ENCODE data around the gene SLC25A21. TPM values are rescaled to one million over a fixed set of nuclear protein-coding genes. Genes with fewer than 3 reads are reported as not detected.

The SLC25A21 gene
- total RNA-seq, 5 donors from 2014 or later (not counting 1 experiment from before 2014, with no cell fraction given): not detected

GRCh38 chr14:36751920-36752319, 420.5 kb downstream of the SLC25A21 start:
- ChIA-PET POLR2A (no interaction called here), CTCF (no interaction called here)
- no peak overlapping the region for H3K27ac ChIP-seq (ENCODE audit: low read length)
- H3K4me3 ChIP-seq (ENCODE audit: control insufficient read depth in 1 of 2, extremely low read depth in 1 of 2, low read length in 1 of 2): no peak overlapping the region
- ATAC-seq (replicated peaks in 1 of 4) (no peak), DNase-seq (no peak)
- H3K36me3 ChIP-seq (ENCODE audit: control insufficient read depth in 2 of 2, extremely low read depth in 1 of 2, insufficient read depth in 1 of 2, low read length in 1 of 2): no peaks in the 10 kb centered on the region
- Mint-ChIP-seq H3K27me3 (peaks cover 0 to 3% of the 10 kb centered on the region in 2 donors), H3K4me3 (no peak overlapping the region), H3K4me1 (no peaks in the 10 kb centered on the region), H3K36me3 (no peaks in the 10 kb centered on the region), H3K9me3 (peaks cover 8 to 32% (median 15%) of the 10 kb centered on the region in 3 donors), H3K27ac (no peak overlapping the region)
- H3K4me1 ChIP-seq (ENCODE audit: control insufficient read depth in 1 of 2, extremely low read depth in 1 of 2, insufficient read depth in 2 of 2, low read length in 2 of 2): no peaks in the 10 kb centered on the region
- H3K9me3 ChIP-seq: no peaks in the 10 kb centered on the region
- H3K27me3 ChIP-seq (replicated peaks in 1 of 2; ENCODE audit: control insufficient read depth in 2 of 2, extremely low read depth in 1 of 2, insufficient read depth in 2 of 2, low read length in 1 of 2): no peaks in the 10 kb centered on the region
- WGBS (ENCODE audit: insufficient coverage): no CpG with 5 or more reads among the region's 3 CpGs

DNA sequence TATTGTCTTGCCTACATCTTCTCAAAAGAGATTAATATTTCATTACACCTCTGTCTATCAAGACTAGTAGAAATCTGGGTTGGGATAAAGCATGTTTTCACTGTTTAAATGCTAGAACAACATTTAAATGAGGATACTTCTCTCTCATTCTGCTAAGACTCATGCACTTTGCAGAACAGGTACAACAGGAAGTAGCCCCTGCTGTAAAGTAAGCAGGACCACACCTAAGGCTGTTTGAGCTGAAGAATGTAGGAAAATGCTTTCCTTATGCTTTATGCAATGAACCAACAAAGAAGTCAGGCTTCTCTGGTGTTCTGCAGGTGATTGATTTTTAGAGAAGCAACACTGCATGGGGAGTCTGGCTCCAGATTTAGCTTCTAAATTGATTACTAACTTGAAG, 421.3 kb downstream of the SLC25A21 start:
- H3K4me1 Mint-ChIP-seq: no peaks in the 10 kb centered on the region
- no peak for ATAC-seq (replicated peaks in 1 of 4)
- H3K9me3 Mint-ChIP-seq: peaks cover 9 to 32% (median 15%) of the 10 kb centered on the region in 3 donors
- CTCF ChIA-PET: interaction anchor here in 1 of 2 donors (0.6 kb wide), 1 partner anchor 367 kb away, joined by 3 read pairs; no protein-coding TSS in a partner anchor
- H3K27ac Mint-ChIP-seq: no peak overlapping the region
- no peaks in the 10 kb centered on the region for H3K36me3 Mint-ChIP-seq
- H3K27me3 Mint-ChIP-seq: peaks cover 0 to 3% of the 10 kb centered on the region in 2 donors
- no peak overlapping the region for H3K27ac ChIP-seq (ENCODE audit: low read length)
- no peaks in the 10 kb centered on the region for H3K36me3 ChIP-seq (ENCODE audit: control insufficient read depth in 2 of 2, extremely low read depth in 1 of 2, insufficient read depth in 1 of 2, low read length in 1 of 2)
- H3K4me1 ChIP-seq (ENCODE audit: control insufficient read depth in 1 of 2, extremely low read depth in 1 of 2, insufficient read depth in 2 of 2, low read length in 2 of 2): no peaks in the 10 kb centered on the region
- no peak overlapping the region for H3K4me3 ChIP-seq (ENCODE audit: control insufficient read depth in 1 of 2, extremely low read depth in 1 of 2, low read length in 1 of 2)
- H3K27me3 ChIP-seq (replicated peaks in 1 of 2; ENCODE audit: control insufficient read depth in 2 of 2, extremely low read depth in 1 of 2, insufficient read depth in 2 of 2, low read length in 1 of 2): no peaks in the 10 kb centered on the region
- no peaks in the 10 kb centered on the region for H3K9me3 ChIP-seq
- no peak for DNase-seq
- POLR2A ChIA-PET: no interaction called here
- H3K4me3 Mint-ChIP-seq: no peak overlapping the region

DNA sequence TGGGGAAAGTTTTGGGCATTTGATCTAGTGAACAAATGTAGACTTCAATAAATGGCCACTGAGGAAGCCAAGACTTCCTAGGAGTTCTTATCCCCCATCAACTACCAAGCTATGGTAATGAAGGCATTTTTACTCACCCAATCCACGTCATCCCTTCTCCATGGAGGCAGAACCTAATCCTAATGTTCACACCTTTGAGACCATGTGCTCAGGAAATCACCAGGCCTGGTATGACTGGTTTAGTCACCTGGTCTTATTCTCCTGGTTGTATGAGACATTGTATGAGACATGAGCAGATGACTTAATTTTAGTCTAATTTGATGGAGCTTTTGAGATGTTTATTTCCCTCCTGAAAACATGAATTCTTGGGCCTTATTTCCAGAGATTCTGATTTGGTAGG, 422.2 kb downstream of the SLC25A21 start:
- no peak overlapping the region for H3K4me3 Mint-ChIP-seq
- H3K4me1 Mint-ChIP-seq: no peaks in the 10 kb centered on the region
- Histone ChIP-seq H3K27me3 (replicated peaks in 1 of 2; ENCODE audit: control insufficient read depth in 2 of 2, extremely low read depth in 1 of 2, insufficient read depth in 2 of 2, low read length in 1 of 2) (no peaks in the 10 kb centered on the region), H3K4me3 (ENCODE audit: control insufficient read depth in 1 of 2, extremely low read depth in 1 of 2, low read length in 1 of 2) (no peak overlapping the region), H3K36me3 (ENCODE audit: control insufficient read depth in 2 of 2, extremely low read depth in 1 of 2, insufficient read depth in 1 of 2, low read length in 1 of 2) (no peaks in the 10 kb centered on the region), H3K27ac (ENCODE audit: low read length) (no peak overlapping the region), H3K9me3 (no peaks in the 10 kb centered on the region), H3K4me1 (ENCODE audit: control insufficient read depth in 1 of 2, extremely low read depth in 1 of 2, insufficient read depth in 2 of 2, low read length in 2 of 2) (no peaks in the 10 kb centered on the region)
- H3K9me3 Mint-ChIP-seq: peaks cover 15 to 32% (median 15%) of the 10 kb centered on the region in 3 donors
- ChIA-PET CTCF (no interaction called here), POLR2A (no interaction called here)
- H3K36me3 Mint-ChIP-seq: no peaks in the 10 kb centered on the region
- DNase-seq (no peak), ATAC-seq (replicated peaks in 1 of 4) (no peak)
- H3K27me3 Mint-ChIP-seq: peaks cover 0 to 3% of the 10 kb centered on the region in 2 donors
- no peak overlapping the region for H3K27ac Mint-ChIP-seq
- WGBS (ENCODE audit: insufficient coverage): no CpG with 5 or more reads among the region's 1 CpG

DNA sequence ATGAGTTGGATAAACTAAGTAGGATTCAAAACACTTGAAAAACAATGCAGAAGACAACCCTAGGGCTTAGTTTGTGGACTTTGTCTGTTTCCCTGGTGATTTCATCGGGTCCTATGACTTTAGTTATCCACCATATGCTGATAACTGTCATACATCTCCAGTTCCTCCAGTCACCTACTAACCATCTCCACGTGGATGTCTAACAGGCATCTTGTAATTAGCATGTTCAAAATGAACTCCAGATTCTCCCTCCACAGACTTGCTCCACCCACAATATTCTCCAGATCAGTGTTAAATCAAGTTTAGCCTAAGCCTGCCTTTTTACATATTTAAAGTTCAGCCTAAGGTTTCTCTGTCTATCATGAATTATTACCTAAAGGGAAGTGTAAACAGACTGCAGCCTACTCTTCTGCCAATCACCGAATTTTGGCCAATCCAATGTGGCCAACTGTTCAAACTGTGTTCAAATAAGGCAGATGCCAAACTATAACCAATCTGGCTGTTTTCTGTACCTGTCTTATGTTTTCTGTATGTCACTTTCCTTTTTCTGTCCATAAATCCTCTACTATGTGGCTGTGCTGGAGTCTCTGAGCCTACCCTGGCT, 423.7 kb downstream of the SLC25A21 start:
- ATAC-seq (replicated peaks in 1 of 4): no peak
- H3K4me1 ChIP-seq (ENCODE audit: control insufficient read depth in 1 of 2, extremely low read depth in 1 of 2, insufficient read depth in 2 of 2, low read length in 2 of 2): no peaks in the 10 kb centered on the region
- no peaks in the 10 kb centered on the region for H3K9me3 ChIP-seq
- Mint-ChIP-seq H3K36me3 (no peaks in the 10 kb centered on the region), H3K27me3 (peaks cover 0 to 3% of the 10 kb centered on the region in 2 donors), H3K4me3 (no peak overlapping the region), H3K9me3 (peaks cover 15 to 29% (median 18%) of the 10 kb centered on the region in 3 donors), H3K4me1 (no peaks in the 10 kb centered on the region), H3K27ac (no peak overlapping the region)
- no peaks in the 10 kb centered on the region for H3K27me3 ChIP-seq (replicated peaks in 1 of 2; ENCODE audit: control insufficient read depth in 2 of 2, extremely low read depth in 1 of 2, insufficient read depth in 2 of 2, low read length in 1 of 2)
- H3K27ac ChIP-seq (ENCODE audit: low read length): no peak overlapping the region
- ChIA-PET CTCF (no interaction called here), POLR2A (no interaction called here)
- no peak for DNase-seq
- H3K4me3 ChIP-seq (ENCODE audit: control insufficient read depth in 1 of 2, extremely low read depth in 1 of 2, low read length in 1 of 2): no peak overlapping the region
- H3K36me3 ChIP-seq (ENCODE audit: control insufficient read depth in 2 of 2, extremely low read depth in 1 of 2, insufficient read depth in 1 of 2, low read length in 1 of 2): no peaks in the 10 kb centered on the region
- 69% methylated on average over 3 of the region's 3 CpGs for WGBS (ENCODE audit: insufficient coverage)

GRCh38 chr14:36747411-36748184, 424.8 kb downstream of the SLC25A21 start:
- peaks cover 10 to 27% (median 14%) of the 10 kb centered on the region in 3 donors for H3K9me3 Mint-ChIP-seq
- no peaks in the 10 kb centered on the region for H3K36me3 Mint-ChIP-seq
- H3K27ac ChIP-seq (ENCODE audit: low read length): no peak overlapping the region
- no peaks in the 10 kb centered on the region for H3K9me3 ChIP-seq
- DNase-seq (no peak), ATAC-seq (replicated peaks in 1 of 4) (no peak)
- no peaks in the 10 kb centered on the region for H3K36me3 ChIP-seq (ENCODE audit: control insufficient read depth in 2 of 2, extremely low read depth in 1 of 2, insufficient read depth in 1 of 2, low read length in 1 of 2)
- ChIA-PET POLR2A (no interaction called here), CTCF (no interaction called here)
- no peaks in the 10 kb centered on the region for H3K4me1 ChIP-seq (ENCODE audit: control insufficient read depth in 1 of 2, extremely low read depth in 1 of 2, insufficient read depth in 2 of 2, low read length in 2 of 2)
- 79% methylated on average over 2 of the region's 8 CpGs for WGBS (ENCODE audit: insufficient coverage)
- no peak overlapping the region for H3K4me3 ChIP-seq (ENCODE audit: control insufficient read depth in 1 of 2, extremely low read depth in 1 of 2, low read length in 1 of 2)
- no peaks in the 10 kb centered on the region for H3K4me1 Mint-ChIP-seq
- peaks cover 0 to 3% of the 10 kb centered on the region in 2 donors for H3K27me3 Mint-ChIP-seq
- H3K27me3 ChIP-seq (replicated peaks in 1 of 2; ENCODE audit: control insufficient read depth in 2 of 2, extremely low read depth in 1 of 2, insufficient read depth in 2 of 2, low read length in 1 of 2): no peaks in the 10 kb centered on the region
- no peak overlapping the region for H3K27ac Mint-ChIP-seq
- no peak overlapping the region for H3K4me3 Mint-ChIP-seq

- ATAC-seq (replicated peaks in 1 of 4) (no peak), DNase-seq (no peak)
- no peak overlapping the region for H3K4me3 ChIP-seq (ENCODE audit: control insufficient read depth in 1 of 2, extremely low read depth in 1 of 2, low read length in 1 of 2)
- no peaks in the 10 kb centered on the region for H3K27me3 ChIP-seq (replicated peaks in 1 of 2; ENCODE audit: control insufficient read depth in 2 of 2, extremely low read depth in 1 of 2, insufficient read depth in 2 of 2, low read length in 1 of 2)
- H3K4me1 Mint-ChIP-seq: no peaks in the 10 kb centered on the region
- H3K27ac ChIP-seq (ENCODE audit: low read length): no peak overlapping the region
- no peak overlapping the region for H3K4me3 Mint-ChIP-seq
- H3K4me1 ChIP-seq (ENCODE audit: control insufficient read depth in 1 of 2, extremely low read depth in 1 of 2, insufficient read depth in 2 of 2, low read length in 2 of 2): no peaks in the 10 kb centered on the region
- H3K36me3 ChIP-seq (ENCODE audit: control insufficient read depth in 2 of 2, extremely low read depth in 1 of 2, insufficient read depth in 1 of 2, low read length in 1 of 2): no peaks in the 10 kb centered on the region
- no peak overlapping the region for H3K27ac Mint-ChIP-seq
- H3K36me3 Mint-ChIP-seq: no peaks in the 10 kb centered on the region
- H3K9me3 ChIP-seq: no peaks in the 10 kb centered on the region
- H3K9me3 Mint-ChIP-seq: peaks cover 14 to 24% (median 15%) of the 10 kb centered on the region in 3 donors
- H3K27me3 Mint-ChIP-seq: peaks cover 0 to 3% of the 10 kb centered on the region in 2 donors
- ChIA-PET CTCF (no interaction called here), POLR2A (no interaction called here)
These were observed 425.5 kb downstream of the SLC25A21 start for GRCh38 chr14:36746872-36747271.
